Activated CD4-positive, alpha-beta T cell treated with anti-CD3 and anti-CD28 coated beads for 1 hour (primary cell): ENCODE data around the gene IFNA1.
"Not testable (repeated sequence)": the region's sequence is repeated elsewhere in the genome, so short reads cannot be mapped to it uniquely, and the experiment has no call there.

Experiments used
- DNase-seq: peaks from one replicate; pipeline ENCODE4 v3.0.0-alpha.2; 2020

Gene IFNA1

GRCh38 chr9:21449312-21449711 lies 9.1 kb downstream of the IFNA1 start:
- DNase-seq: not testable (repeated sequence)

GRCh38 chr9:21450733-21451394 lies 10.6 kb downstream of the IFNA1 start:
- DNase-seq: no peak

- no peak for DNase-seq
These were observed 12.4 kb downstream of the IFNA1 start for GRCh38 chr9:21452681-21453080.

GRCh38 chr9:21454149-21454548 lies 13.9 kb downstream of the IFNA1 start:
- DNase-seq: no peak

- no peak for DNase-seq
These were observed 15.1 kb downstream of the IFNA1 start for GRCh38 chr9:21455320-21455719.

- no peak for DNase-seq
These were observed 21.1 kb downstream of the IFNA1 start for GRCh38 chr9:21461377-21461776.

GRCh38 chr9:21465138-21465537 lies 24.9 kb downstream of the IFNA1 start:
- no peak for DNase-seq

- no peak for DNase-seq
These were observed 25.8 kb downstream of the IFNA1 start for GRCh38 chr9:21465859-21466518.

- no peak for DNase-seq
These were observed 29.9 kb downstream of the IFNA1 start for GRCh38 chr9:21470126-21470525.

- no peak for DNase-seq
These were observed 33.0 kb downstream of the IFNA1 start for GRCh38 chr9:21473236-21473635.

- no peak for DNase-seq
These were observed 37.2 kb downstream of the IFNA1 start for GRCh38 chr9:21477466-21477865.

- DNase-seq: no peak
These were observed 39.0 kb downstream of the IFNA1 start for GRCh38 chr9:21479152-21479702.

GRCh38 chr9:21481470-21482056 lies 41.3 kb downstream of the IFNA1 start:
- DNase-seq: no peak

GRCh38 chr9:21482213-21482612 lies 42.0 kb downstream of the IFNA1 start, which contains the start of gene IFNE:
IFNE (minus strand) TSS chr9:21482313; CDS start chr9:21481694, 619 bp downstream.
- DNase-seq: no peak
